NCI-H187 (cell line): ENCODE results near the gene SYCE1L.
"Not testable (repeated sequence)": the region's sequence is repeated elsewhere in the genome, so short reads cannot be mapped to it uniquely, and the experiment has no call there.

ENCODE experiments used
- DNase-seq, 2 experiments: peaks; one replicate each; lab custom pipeline; 2025; lab: John Stamatoyannopoulos, UW

The SYCE1L gene

DNA sequence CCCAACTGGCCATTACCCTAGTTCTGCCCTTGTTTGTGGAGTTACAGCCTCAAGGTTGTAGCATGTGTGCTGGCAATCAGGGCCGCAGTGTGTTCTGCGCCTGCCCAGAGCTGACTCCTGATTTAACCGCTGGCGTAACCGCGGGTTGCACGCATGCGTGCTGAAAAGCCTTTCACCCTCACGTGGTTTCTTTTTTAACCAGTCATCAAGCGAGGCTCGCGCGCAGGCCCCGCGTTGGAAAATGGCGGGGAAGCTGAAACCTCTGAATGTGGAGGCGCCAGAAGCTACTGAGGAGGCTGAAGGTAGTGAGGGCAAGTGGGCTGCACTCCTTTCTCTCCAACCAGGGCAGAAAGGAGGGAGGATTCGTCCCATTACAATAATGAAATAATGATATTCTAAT is at the start of gene SYCE1L:
SYCE1L (plus strand) TSS at position 198 of the 400 bp plus-strand sequence; CDS start at position 242, 44 bp downstream.
- no peak for DNase-seq

DNA sequence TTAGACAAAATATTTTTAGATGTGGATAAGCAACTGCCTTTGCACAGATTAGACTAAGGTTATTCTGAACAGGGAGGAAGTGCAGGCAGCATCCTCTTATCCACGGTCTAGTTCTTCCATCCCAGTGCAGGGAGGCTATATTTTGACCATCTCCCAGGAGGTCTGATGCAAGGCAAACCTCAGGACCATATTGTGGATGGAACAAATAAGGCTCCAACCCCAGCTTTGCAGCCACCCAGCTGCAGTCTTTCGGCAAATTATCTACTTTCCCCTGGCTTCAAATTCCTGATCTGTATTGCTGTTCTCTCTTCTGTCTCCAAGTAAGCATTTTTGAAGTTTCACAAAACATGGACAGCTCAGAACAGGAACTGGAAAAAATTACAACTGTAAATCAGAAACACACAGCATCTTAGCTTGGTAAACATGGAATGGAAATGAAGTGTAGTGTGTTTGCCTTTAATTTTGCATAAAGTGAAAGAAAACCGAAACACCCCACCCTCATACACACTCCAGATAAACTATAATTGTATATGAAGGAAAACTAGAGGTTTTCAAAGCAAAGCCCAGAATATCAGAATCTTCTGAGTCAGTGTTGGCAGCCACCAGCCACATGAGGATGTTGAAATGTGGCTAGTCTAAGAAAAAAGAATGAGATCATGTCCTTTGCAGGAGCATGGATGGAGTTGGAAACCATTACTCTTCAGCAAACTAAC is 41.7 kb upstream of the SYCE1L start:
- DNase-seq: no peak

GRCh38 chr16:77158293-77158692 is 40.9 kb upstream of the SYCE1L start:
- no peak for DNase-seq

DNA sequence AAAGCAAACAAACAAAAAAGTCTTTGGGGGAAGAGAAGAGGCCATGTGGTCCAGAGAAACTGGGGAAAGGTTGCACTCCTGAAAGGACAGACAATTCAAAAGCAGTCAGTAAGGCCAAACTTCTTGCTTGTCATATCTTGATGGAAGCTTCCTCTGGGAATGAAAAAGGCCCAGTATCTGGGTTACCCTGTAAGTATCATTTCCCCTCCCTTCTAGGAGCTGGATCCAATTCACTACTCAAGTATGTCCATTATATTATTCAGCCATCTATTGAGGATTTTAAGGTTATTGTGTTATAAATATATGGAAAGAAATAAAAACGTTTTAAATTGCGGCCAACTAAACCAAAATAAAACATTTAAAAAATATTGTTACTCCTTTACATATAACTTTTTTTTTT is 34.2 kb upstream of the SYCE1L start:
- no peak for DNase-seq

DNA sequence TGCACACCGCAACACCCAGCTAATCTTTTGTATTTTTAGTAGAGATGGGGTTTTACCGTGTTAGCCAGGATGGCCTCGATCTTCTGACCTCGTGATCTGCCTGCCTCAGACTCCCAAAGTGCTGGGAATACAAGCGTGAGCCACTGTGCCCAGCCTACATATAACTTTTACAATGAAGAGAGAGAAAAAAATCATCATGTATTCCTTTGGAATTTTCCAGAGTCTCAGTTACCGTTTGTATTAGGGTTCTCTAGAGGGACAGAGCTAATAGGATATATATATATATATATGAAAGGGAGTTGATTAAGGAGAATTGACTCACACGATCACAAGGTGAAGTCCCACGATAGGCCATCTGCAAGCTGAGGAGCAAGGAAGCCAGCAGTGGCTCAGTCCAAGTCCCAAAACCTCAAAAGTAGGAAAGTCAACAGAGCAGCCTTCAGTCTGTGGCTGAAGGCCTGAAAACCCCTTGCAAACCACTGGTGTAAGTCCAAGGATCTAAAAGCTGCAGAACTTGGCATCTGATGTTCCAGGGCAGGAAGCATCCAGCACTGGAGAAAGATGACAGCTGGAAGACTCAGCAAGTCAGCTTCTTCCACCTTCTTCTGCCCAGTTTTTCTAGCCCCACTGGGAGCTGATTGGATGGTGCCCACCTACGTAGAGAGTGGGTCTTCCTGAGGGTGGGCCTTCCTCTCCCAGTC is 33.5 kb upstream of the SYCE1L start:
- not testable (repeated sequence) for DNase-seq

DNA sequence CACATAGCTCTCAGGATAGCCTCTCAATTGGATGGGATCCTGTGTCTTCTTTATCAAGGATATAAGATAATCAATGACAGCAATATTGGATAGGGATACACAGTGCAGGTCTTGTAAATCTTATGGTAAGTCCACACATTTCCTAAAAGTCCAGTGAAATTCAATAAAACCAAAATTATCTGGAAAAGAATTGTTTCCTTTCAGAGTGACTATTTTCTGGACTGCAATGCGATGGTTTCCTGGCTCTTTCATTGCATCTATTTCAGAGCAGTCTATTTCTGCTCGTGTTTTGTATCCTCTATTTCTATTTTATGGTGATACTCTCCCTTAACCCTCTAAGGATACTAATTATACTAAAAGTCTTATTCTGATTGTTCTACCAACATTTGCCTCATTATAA is 32.5 kb upstream of the SYCE1L start:
- no peak for DNase-seq

DNA sequence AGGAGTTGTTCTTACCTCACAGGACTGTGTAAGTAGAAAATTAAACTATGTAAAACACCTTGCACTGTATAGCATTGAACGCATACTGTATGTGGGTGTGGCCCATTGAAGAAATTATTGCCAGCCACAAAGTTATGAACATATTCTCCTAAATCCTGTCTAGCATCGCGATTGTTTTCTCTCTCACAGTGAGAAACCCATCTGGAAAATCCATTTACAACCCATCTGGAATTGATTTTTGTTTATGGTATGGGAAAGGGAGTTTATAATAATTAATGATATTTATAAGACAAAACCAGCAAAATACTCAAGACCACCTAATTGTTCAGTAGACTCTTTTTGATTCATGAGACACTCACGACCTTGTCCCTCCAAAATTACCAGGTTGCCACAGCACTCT is 30.3 kb upstream of the SYCE1L start:
- DNase-seq: no peak

DNA sequence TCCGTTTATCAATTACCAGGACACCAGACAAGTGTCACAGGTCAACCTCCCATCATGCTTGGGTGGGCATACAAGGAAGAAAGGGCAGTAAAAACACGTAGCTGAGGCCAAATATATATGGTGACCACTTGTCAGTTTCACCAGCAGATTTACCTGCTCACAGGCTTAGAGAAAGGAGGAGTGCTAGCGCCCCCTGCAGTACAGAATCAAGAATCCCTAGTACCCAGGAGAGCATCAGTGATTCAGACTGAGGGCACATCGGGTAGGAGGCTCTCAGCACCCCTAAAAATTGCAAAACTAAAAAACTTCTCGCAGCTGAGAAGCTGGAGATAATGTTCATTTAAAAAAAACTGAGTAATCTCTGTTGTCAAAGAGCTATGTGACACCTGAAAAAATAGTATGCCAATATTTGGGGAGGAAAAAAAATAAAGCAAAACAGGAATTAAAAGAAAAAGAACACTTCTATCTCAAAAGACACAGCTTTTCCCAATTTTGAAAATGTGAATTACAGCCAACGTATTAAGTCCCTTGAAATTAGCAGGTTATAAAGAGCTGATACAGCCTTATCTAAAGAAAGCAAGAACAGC is 29.5 kb upstream of the SYCE1L start:
- peak in 1 of 2 experiments; percentile 17 for DNase-seq

GRCh38 chr16:77170805-77171204 is 28.4 kb upstream of the SYCE1L start:
- no peak for DNase-seq

DNA sequence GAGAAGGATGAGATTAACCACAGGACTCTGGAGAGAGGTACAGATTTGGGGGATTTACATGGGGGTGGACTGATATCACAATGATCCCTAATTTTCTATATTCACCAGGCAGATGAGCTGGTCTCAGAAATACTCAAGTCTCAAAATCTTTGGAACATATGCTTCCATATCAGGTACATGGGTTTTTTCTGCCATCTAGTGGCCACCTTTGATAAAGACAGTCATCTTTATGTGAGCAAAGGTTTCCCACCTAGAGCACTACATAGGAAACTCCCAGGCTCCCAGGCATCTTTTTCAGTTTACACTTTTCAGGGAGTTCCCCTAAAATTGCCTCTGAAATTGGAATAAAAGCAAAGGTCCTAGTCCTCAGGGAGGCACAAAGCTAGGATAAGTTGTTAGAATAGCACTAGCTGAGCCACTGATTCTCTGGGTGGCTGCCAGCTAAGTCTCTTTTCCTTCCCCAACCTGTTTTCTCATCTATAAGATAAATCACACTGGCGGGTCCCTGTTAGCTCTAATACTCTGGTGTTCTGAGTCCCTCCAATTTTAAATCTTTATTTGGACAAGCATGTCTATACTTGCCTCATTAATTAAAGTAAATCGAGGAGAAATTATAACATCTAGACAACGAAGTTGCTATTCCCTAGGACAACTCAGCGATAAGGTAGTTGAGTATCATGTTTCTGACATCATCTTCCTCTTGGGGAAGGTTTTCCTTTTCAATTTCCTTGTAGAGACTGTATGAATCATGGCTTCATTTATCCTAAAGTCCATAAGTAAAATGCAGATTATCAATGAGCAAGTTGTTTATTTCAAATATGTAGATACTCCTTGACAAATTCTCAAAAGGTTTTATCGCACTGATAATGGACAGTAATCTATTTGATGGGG is 27.2 kb upstream of the SYCE1L start:
- DNase-seq: peak; percentile 7

DNA sequence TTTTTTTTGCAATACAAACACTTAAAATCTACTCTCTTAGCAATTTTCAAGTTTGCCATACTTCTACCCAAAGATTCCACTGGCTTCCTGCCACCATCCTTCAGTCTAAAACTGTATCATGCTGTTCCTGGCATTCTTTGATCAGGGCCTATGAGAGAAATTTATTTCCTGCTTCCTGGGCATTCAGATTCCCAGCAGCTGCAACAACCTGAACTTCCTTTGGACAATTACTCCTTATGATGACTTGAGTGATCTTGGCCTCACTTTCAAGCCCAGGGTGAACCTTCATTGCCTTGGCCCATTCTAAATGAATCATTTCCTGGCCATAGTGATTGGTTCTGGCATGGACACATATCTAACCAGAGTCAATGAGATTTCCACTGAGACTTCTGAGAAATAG is 26.3 kb upstream of the SYCE1L start:
- no peak for DNase-seq

- no peak for DNase-seq
Measured at GRCh38 chr16:77183137-77183536, 16.1 kb upstream of the SYCE1L start.

DNA sequence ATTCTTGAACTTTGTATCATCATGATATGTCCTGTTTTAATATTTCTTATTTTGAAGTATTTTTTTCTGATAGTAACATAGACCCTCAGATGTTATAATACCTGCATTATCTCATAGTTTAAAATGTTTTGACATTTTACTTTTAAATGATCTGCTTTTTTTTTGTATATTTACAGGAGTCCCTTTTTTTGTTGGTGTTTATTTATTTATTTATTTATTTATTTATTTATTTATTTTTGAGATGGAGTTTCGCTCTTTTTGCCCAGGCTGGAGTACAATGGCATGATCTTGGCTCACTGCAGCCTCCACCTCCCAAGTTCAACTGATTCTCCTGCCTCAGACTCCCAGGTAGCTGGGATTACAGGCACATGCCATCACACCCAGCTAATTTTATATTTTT is 12.9 kb upstream of the SYCE1L start:
- DNase-seq: not testable (repeated sequence)

DNA sequence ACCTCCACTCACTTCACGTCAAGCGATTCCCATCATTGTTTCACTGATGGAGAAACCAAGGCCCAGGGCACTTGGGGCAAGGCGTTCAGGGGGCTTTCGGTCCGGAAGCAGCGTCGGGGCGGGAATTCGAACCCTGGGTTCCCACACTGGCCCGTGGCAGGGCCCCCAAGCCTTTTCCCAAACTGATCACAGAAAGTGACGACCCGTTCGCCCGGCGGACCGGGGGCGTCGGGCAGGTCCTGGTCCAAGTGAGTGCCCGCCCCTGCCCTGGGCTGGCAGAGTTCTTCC is 9.1 kb upstream of the SYCE1L start:
- DNase-seq: no peak

- peak; percentile 91 for DNase-seq
Measured at GRCh38 chr16:77190478-77191258, 8.5 kb upstream of the SYCE1L start, which contains the start of gene MON1B. Gene MON1B, plus strand, starts transcription at chr16:77191190. Its CDS starts 296 bp downstream, at chr16:77191486.

GRCh38 chr16:77191259-77191969 is 7.8 kb upstream of the SYCE1L start:
- DNase-seq: no peak

DNA sequence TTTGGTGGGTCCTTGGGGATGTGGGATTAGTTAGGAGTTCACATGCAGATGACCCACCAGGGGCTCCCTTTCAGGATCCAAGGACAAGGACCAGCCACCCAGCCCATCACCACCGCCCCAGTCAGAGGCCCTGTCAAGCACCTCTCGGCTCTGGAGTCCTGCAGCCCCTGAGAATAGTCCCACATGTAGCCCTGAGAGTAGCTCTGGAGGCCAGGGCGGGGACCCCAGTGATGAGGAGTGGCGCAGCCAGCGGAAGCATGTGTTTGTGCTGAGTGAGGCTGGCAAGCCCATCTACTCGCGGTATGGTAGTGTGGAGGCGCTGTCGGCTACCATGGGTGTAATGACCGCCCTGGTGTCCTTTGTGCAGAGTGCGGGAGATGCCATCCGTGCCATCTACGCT is 5.8 kb upstream of the SYCE1L start:
- DNase-seq: no peak

- no peak for DNase-seq
Measured at GRCh38 chr16:77194295-77195231, 4.6 kb upstream of the SYCE1L start.

- no peak for DNase-seq
Measured at GRCh38 chr16:77195411-77195810, 3.8 kb upstream of the SYCE1L start.

DNA sequence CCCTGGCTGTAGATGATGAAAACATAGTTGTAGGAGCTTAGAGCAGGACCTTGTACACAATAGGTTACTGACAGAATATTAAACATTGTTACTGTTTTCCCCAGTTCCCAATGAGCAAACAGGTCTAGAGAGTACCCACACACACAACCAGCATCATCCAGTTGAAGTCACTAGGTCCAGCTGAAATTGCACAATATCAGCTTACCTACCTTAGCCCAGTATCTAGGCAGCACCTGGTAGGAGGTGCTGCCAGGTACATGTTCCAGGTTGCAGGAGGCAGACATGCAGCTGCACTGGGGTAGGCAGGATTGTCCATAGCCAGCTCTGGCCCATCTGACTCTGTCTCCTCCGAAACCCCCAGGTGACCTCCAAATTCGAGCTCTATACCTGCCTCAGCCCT is 1.5 kb upstream of the SYCE1L start:
- no peak for DNase-seq
